DND-41 (cell line): Measurements from ENCODE around the gene TLR7.

Source experiments
- ATAC-seq: fragments of 200-7000 bp; cut with Tn5 transposase; 3 replicates; pipeline ENCODE4 v1.9.1; 2021; ENCODE audit warnings: low read depth; ENCODE audit not compliant: insufficient read depth
- DNase-seq: peaks from one replicate; pipeline ENCODE4 v3.0.0-alpha.2; 2020
- H2AFZ ChIP-seq: 2 replicates; pipeline ENCODE4 v1.6.0; 2012; ENCODE audit warnings: low read depth, low read length
- H3K27ac ChIP-seq: 2 replicates; pipeline ENCODE4 v1.5.1; 2012; ENCODE audit warnings: low read length, inconsistent platforms
- H3K27me3 ChIP-seq: fragments of 200-600 bp; sonication (generic); 2 replicates; pipeline ENCODE4 v1.6.0; 2012; ENCODE audit warnings: low read length, mild to moderate bottlenecking, inconsistent platforms; ENCODE audit not compliant: insufficient read depth, poor library complexity
- H3K36me3 ChIP-seq: 2 replicates; pipeline ENCODE4 v1.5.1; 2012; ENCODE audit warnings: low read length, inconsistent platforms; ENCODE audit not compliant: insufficient read depth
- H3K4me1 ChIP-seq: 2 replicates; pipeline ENCODE4 v1.5.1; 2012; ENCODE audit warnings: mild to moderate bottlenecking, low read length; ENCODE audit not compliant: insufficient read depth
- H3K4me2 ChIP-seq: 2 replicates; pipeline ENCODE4 v1.6.0; 2012; ENCODE audit warnings: mild to moderate bottlenecking, moderate library complexity, low read length, inconsistent platforms; ENCODE audit not compliant: insufficient read depth
- H3K4me3 ChIP-seq, 2 experiments: fragments of 200-600 bp in 1 of 2; shearing (Covaris generic) in 1 of 2; 2 replicates each; pipeline ENCODE4 v1.5.1; 2012 to 2016; ENCODE audit warnings: inconsistent platforms in 2 of 2, low read length in 2 of 2, mild to moderate bottlenecking in 2 of 2, low read depth in 1 of 2, moderate library complexity in 1 of 2
- H3K79me2 ChIP-seq: 2 replicates; pipeline ENCODE4 v1.6.0; 2012; ENCODE audit warnings: low read length, inconsistent platforms; ENCODE audit not compliant: insufficient read depth
- H3K9ac ChIP-seq: 2 replicates; pipeline ENCODE4 v1.6.0; 2012; ENCODE audit warnings: low read depth, mild to moderate bottlenecking, inconsistent platforms, low read length, moderate library complexity
- H3K9me3 ChIP-seq: 2 replicates; pipeline ENCODE4 v1.5.1; 2012; ENCODE audit warnings: low read length, moderate library complexity, mild to moderate bottlenecking, inconsistent platforms; ENCODE audit not compliant: insufficient read depth, severe bottlenecking
- H4K20me1 ChIP-seq: 2 replicates; pipeline ENCODE4 v1.6.0; 2012; ENCODE audit warnings: low read length; ENCODE audit not compliant: insufficient read depth
- EZH2 ChIP-seq: IDR thresholded peaks from 3 replicates; pipeline ENCODE4 v1.6.1; 2012; ENCODE audit warnings: borderline replicate concordance, low read depth, mild to moderate bottlenecking, moderate library complexity, low read length, inconsistent platforms; ENCODE audit not compliant: severe bottlenecking
- TF ChIP-seq, protein P1 (sequence below): IDR thresholded peaks from 2 replicates; pipeline ENCODE4 v1.5.1; 2012; ENCODE audit warnings: borderline replicate concordance, low read length, moderate library complexity, mild to moderate bottlenecking; ENCODE audit not compliant: poor library complexity, severe bottlenecking; ENCODE audit errors: extremely low read depth

The TLR7 gene

DNA sequence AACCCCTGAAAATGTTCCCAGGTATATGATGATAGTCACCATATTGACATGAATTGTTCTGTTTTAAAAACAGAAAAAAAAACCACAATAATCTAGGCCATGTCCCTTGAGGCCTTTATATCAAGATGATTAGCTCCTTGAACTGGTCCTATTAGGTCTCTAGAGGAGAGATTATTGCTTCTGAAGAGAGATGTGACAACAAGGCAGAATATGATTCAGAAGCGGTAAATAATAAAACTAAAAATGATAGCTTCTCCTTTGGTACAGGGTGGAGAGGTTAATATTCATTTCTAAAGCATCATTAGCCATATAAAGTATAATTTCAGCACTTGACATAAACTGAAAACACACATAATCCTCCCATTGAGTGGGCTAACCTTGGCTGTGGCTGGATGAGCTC lies 65.4 kb downstream of the TLR7 start:
- Histone ChIP-seq H3K4me2 (no peak overlapping the region), H3K36me3 (no peaks in the 10 kb centered on the region), H3K27me3 (no peaks in the 10 kb centered on the region), H3K4me3 (no peak overlapping the region), H3K27ac (no peak overlapping the region), H3K9me3 (no peaks in the 10 kb centered on the region), H3K79me2 (no peaks in the 10 kb centered on the region), H3K9ac (no peak overlapping the region), H2AFZ (no peak overlapping the region), H4K20me1 (no peaks in the 10 kb centered on the region), H3K4me1 (no peaks in the 10 kb centered on the region)
- ATAC-seq (no peak), DNase-seq (no peak)
- TF ChIP-seq, protein P1, sequence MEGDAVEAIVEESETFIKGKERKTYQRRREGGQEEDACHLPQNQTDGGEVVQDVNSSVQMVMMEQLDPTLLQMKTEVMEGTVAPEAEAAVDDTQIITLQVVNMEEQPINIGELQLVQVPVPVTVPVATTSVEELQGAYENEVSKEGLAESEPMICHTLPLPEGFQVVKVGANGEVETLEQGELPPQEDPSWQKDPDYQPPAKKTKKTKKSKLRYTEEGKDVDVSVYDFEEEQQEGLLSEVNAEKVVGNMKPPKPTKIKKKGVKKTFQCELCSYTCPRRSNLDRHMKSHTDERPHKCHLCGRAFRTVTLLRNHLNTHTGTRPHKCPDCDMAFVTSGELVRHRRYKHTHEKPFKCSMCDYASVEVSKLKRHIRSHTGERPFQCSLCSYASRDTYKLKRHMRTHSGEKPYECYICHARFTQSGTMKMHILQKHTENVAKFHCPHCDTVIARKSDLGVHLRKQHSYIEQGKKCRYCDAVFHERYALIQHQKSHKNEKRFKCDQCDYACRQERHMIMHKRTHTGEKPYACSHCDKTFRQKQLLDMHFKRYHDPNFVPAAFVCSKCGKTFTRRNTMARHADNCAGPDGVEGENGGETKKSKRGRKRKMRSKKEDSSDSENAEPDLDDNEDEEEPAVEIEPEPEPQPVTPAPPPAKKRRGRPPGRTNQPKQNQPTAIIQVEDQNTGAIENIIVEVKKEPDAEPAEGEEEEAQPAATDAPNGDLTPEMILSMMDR: no peak
- no peak for TF ChIP-seq EZH2

DNA sequence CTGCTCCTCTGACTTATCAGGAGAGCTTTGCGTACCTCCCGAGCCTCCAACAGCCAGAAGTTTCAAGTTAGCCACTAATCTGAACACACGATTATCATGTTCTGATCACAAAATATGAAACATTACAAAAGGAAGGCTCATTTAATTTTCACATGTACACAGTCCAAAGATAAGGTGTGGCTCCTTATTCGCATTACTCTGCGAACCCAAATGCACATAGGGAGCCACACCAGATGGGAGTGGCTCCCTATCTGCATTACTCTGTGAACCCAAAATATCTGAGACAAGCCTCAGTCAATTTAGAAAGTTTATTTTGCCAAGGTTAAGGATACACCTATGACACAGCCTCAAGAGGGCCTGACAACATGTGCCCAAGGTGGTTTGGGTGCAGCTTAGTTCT lies 68.0 kb downstream of the TLR7 start:
- Histone ChIP-seq H3K4me3 (no peak overlapping the region), H3K4me1 (no peaks in the 10 kb centered on the region), H4K20me1 (no peaks in the 10 kb centered on the region), H3K4me2 (no peak overlapping the region), H3K27me3 (no peaks in the 10 kb centered on the region), H2AFZ (no peak overlapping the region), H3K27ac (no peak overlapping the region), H3K9me3 (no peaks in the 10 kb centered on the region), H3K36me3 (no peaks in the 10 kb centered on the region), H3K79me2 (no peaks in the 10 kb centered on the region), H3K9ac (no peak overlapping the region)
- no peak for TF ChIP-seq EZH2
- TF ChIP-seq, protein P1: no peak
- DNase-seq (no peak), ATAC-seq (no peak)

DNA sequence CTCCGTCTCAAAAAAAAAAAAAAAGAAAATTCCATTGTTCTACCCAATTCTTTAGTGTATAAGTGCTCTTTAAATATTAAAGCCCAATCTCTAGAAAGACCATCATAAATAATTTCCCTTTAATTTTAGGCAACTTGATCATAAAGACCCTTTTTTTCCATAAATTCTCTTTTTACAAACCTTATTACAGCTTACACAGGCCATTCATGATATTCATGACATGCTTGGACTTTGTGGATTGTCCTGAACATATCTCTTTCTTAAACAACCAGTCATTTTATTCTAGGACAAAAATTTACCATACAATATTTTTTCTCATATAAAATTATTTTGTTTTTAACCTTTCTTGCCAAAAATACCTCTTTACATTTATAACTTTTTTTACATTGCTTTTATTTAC lies 70.1 kb downstream of the TLR7 start:
- no peaks in the 10 kb centered on the region for H3K27me3 ChIP-seq
- H2AFZ ChIP-seq: no peak overlapping the region
- H3K79me2 ChIP-seq: no peaks in the 10 kb centered on the region
- H4K20me1 ChIP-seq: no peaks in the 10 kb centered on the region
- H3K9ac ChIP-seq: no peak overlapping the region
- ATAC-seq (no peak), DNase-seq (no peak)
- H3K4me2 ChIP-seq: no peak overlapping the region
- no peaks in the 10 kb centered on the region for H3K4me1 ChIP-seq
- H3K4me3 ChIP-seq: no peak overlapping the region
- no peaks in the 10 kb centered on the region for H3K36me3 ChIP-seq
- no peak for TF ChIP-seq EZH2
- TF ChIP-seq, protein P1: no peak
- no peaks in the 10 kb centered on the region for H3K9me3 ChIP-seq
- no peak overlapping the region for H3K27ac ChIP-seq
